Transverse colon (tissue), 4 donors: ENCODE measurements around the gene TRNT1.

Source experiments
- CTCF ChIP-seq, 5 experiments: fragments of 200-600 bp in 3 of 5; fragments of 450-650 bp in 2 of 5; sonication (generic) in 3 of 5; IDR thresholded peaks; 1 replicate in 2 of 5; 2 replicates in 3 of 5; pipeline ENCODE4 v1.5.1; 2016 to 2017; ENCODE audit warnings: antibody characterized with exemption in 5 of 5, inconsistent platforms in 3 of 5, mild to moderate bottlenecking in 2 of 5, moderate library complexity in 1 of 5
- POLR2AphosphoS5 ChIP-seq, 3 donors: sonication (generic); formaldehyde crosslinking; IDR thresholded peaks; one replicate each; pipeline ENCODE4 v1.6.1; 2016; ENCODE audit warnings: antibody characterized with exemption in 3 of 3

- TF ChIP-seq CTCF (IDR thresholded peaks at IDR 0.05) = no peak
- no peak for TF ChIP-seq POLR2AphosphoS5 (IDR thresholded peaks at IDR 0.05)
Measured at GRCh38 chr3:3177861-3178497, 51.2 kb downstream of the TRNT1 start.
